ENCODE measurements around the gene ATF6.

- no peak for TF ChIP-seq CTCF (conservative IDR thresholded peaks at IDR 0.05; ENCODE audit: low read length)
- no peak for TF ChIP-seq EZH2phosphoT487 (IDR thresholded peaks at IDR 0.05; ENCODE audit: borderline replicate concordance, low read depth, low read length)
Measured at GRCh38 chr1:161997152-161997551, 231.0 kb downstream of the ATF6 start.
